ENCODE data around the gene GNG4. TPM values are rescaled to one million over a fixed set of nuclear protein-coding genes. Genes with fewer than 3 reads are reported as not detected.

Gene GNG4
- total and polyA plus RNA-seq, 10 of the 15 experiments (the other 5 are each of a cell fraction or from before 2014, with no cell fraction given), result 0.03 to 0.15 (median 0.15) TPM; not detected in 7

DNA sequence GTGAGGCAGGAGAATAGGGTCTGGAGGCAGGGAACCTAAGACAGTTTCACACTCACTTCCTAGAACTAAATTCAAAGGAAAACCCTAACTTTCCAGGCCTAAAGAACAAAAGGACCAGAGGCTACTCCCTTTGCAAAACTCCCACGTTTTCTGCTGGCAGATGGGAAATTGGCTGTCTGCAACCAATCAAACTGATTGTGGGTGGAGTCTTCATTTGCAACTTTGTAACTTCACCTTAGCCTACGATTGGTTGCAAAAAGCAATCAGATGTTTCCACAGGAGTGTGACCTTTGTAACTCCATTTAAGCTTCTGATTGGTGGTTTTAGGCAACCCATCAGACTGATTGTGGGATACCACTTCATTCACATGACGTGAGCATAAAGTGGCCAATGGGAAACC lies 19.7 kb upstream of the GNG4 start (continued):
- no peak for TF ChIP-seq ZNF592 (IDR thresholded peaks at IDR 0.05)
- no peak for TF ChIP-seq SP1 (IDR thresholded peaks at IDR 0.05; ENCODE audit: low read depth, low read length)
- TF ChIP-seq HDAC2 (IDR thresholded peaks at IDR 0.05), result no peak
- no peak for TF ChIP-seq CREB1 (IDR thresholded peaks at IDR 0.05; ENCODE audit: low read depth)
- TF ChIP-seq ZNF207 (IDR thresholded peaks at IDR 0.05; ENCODE audit: borderline replicate concordance), result no peak
- TF ChIP-seq, protein P1, sequence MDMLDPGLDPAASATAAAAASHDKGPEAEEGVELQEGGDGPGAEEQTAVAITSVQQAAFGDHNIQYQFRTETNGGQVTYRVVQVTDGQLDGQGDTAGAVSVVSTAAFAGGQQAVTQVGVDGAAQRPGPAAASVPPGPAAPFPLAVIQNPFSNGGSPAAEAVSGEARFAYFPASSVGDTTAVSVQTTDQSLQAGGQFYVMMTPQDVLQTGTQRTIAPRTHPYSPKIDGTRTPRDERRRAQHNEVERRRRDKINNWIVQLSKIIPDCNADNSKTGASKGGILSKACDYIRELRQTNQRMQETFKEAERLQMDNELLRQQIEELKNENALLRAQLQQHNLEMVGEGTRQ (IDR thresholded peaks at IDR 0.05; ENCODE audit: borderline replicate concordance, low read depth, low read length), result no peak
- TF ChIP-seq, protein P2, sequence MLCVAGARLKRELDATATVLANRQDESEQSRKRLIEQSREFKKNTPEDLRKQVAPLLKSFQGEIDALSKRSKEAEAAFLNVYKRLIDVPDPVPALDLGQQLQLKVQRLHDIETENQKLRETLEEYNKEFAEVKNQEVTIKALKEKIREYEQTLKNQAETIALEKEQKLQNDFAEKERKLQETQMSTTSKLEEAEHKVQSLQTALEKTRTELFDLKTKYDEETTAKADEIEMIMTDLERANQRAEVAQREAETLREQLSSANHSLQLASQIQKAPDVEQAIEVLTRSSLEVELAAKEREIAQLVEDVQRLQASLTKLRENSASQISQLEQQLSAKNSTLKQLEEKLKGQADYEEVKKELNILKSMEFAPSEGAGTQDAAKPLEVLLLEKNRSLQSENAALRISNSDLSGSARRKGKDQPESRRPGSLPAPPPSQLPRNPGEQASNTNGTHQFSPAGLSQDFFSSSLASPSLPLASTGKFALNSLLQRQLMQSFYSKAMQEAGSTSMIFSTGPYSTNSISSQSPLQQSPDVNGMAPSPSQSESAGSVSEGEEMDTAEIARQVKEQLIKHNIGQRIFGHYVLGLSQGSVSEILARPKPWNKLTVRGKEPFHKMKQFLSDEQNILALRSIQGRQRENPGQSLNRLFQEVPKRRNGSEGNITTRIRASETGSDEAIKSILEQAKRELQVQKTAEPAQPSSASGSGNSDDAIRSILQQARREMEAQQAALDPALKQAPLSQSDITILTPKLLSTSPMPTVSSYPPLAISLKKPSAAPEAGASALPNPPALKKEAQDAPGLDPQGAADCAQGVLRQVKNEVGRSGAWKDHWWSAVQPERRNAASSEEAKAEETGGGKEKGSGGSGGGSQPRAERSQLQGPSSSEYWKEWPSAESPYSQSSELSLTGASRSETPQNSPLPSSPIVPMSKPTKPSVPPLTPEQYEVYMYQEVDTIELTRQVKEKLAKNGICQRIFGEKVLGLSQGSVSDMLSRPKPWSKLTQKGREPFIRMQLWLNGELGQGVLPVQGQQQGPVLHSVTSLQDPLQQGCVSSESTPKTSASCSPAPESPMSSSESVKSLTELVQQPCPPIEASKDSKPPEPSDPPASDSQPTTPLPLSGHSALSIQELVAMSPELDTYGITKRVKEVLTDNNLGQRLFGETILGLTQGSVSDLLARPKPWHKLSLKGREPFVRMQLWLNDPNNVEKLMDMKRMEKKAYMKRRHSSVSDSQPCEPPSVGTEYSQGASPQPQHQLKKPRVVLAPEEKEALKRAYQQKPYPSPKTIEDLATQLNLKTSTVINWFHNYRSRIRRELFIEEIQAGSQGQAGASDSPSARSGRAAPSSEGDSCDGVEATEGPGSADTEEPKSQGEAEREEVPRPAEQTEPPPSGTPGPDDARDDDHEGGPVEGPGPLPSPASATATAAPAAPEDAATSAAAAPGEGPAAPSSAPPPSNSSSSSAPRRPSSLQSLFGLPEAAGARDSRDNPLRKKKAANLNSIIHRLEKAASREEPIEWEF (IDR thresholded peaks at IDR 0.05; ENCODE audit: insufficient replicate concordance, low read depth, low read length), result no peak
- no peak for TF ChIP-seq DPF2 (IDR thresholded peaks at IDR 0.05)
- no peak for TF ChIP-seq POU2F2 (IDR thresholded peaks at IDR 0.05; ENCODE audit: borderline replicate concordance, low read depth, low read length)
- TF ChIP-seq CBX3 (IDR thresholded peaks at IDR 0.05; ENCODE audit: borderline replicate concordance, low read depth), result no peak
- TF ChIP-seq NFIC (IDR thresholded peaks at IDR 0.05; ENCODE audit: low read depth, low read length), result no peak
